CD14-positive monocyte (primary cell): Measurements from ENCODE around the gene MASP1. TPM values are rescaled to one million over a fixed set of nuclear protein-coding genes. Genes with fewer than 3 reads are reported as not detected.

Source experiments
- DNase-seq, 3 donors: peaks; one replicate each; pipeline ENCODE4 v3.0.0-alpha.2; 2011 to 2022
- H2AFZ ChIP-seq: 2 replicates; pipeline ENCODE4 v1.6.0; 2012; ENCODE audit warnings: mild to moderate bottlenecking, low read depth, low read length, inconsistent platforms; ENCODE audit not compliant: insufficient read depth, poor library complexity, severe bottlenecking
- H3K27ac ChIP-seq, 2 donors: 1 replicate in 1 of 2; 2 replicates in 1 of 2; pipeline ENCODE4 v1.5.1; 2012 to 2013; ENCODE audit warnings: low read length in 2 of 2, control low read depth in 1 of 2, inconsistent platforms in 1 of 2, low read depth in 1 of 2, mild to moderate bottlenecking in 1 of 2
- H3K27me3 ChIP-seq, 2 donors: one replicate each; pipeline versions ENCODE4 v1.6.0 to v1.6.1; 2011 to 2013; ENCODE audit warnings: low read length in 2 of 2; ENCODE audit not compliant: control insufficient read depth in 2 of 2, insufficient read depth in 2 of 2
- H3K36me3 ChIP-seq, 2 donors: replicated peaks in 1 of 2; 1 replicate in 1 of 2; 2 replicates in 1 of 2; pipeline versions ENCODE4 v1.5.1 to v1.6.1; 2012 to 2013; ENCODE audit warnings: low read length in 2 of 2, control low read depth in 1 of 2, inconsistent platforms in 1 of 2, mild to moderate bottlenecking in 1 of 2; ENCODE audit not compliant: insufficient read depth in 2 of 2, control insufficient read depth in 1 of 2
- H3K4me1 ChIP-seq, 2 donors: 1 replicate in 1 of 2; 2 replicates in 1 of 2; pipeline versions ENCODE4 v1.5.1 to v1.6.1; 2012 to 2013; ENCODE audit warnings: low read length in 2 of 2, control low read depth in 1 of 2, inconsistent platforms in 1 of 2, mild to moderate bottlenecking in 1 of 2, moderate library complexity in 1 of 2; ENCODE audit not compliant: insufficient read depth in 2 of 2, control insufficient read depth in 1 of 2
- H3K4me2 ChIP-seq: replicated peaks from 2 replicates; pipeline ENCODE3; 2012; ENCODE audit warnings: low read length, moderate library complexity, mild to moderate bottlenecking; ENCODE audit not compliant: poor library complexity, severe bottlenecking; ENCODE audit errors: extremely low read depth
- H3K4me3 ChIP-seq, 3 experiments: fragments of 200-600 bp in 1 of 3; sonication (generic) in 1 of 3; replicated peaks in 1 of 3; 1 replicate in 2 of 3; 2 replicates in 1 of 3; pipeline ENCODE4 v1.5.1; 2011 to 2013; ENCODE audit warnings: low read length in 3 of 3, mild to moderate bottlenecking in 3 of 3, control low read depth in 2 of 3, low read depth in 2 of 3, inconsistent platforms in 1 of 3, moderate library complexity in 1 of 3
- H3K79me2 ChIP-seq: 2 replicates; pipeline ENCODE4 v1.6.0; 2012; ENCODE audit warnings: mild to moderate bottlenecking, control low read depth, inconsistent platforms, low read length, moderate library complexity; ENCODE audit not compliant: insufficient read depth
- H3K9ac ChIP-seq: 2 replicates; pipeline ENCODE4 v1.6.0; 2017; ENCODE audit warnings: low read length, mild to moderate bottlenecking; ENCODE audit not compliant: insufficient read depth, poor library complexity, severe bottlenecking
- H3K9me3 ChIP-seq, 2 donors: replicated peaks in 1 of 2; 1 replicate in 1 of 2; 2 replicates in 1 of 2; pipeline versions ENCODE4 v1.5.1 to v1.6.1; 2012 to 2013; ENCODE audit warnings: low read length in 2 of 2, control low read depth in 1 of 2; ENCODE audit not compliant: control insufficient read depth in 1 of 2, insufficient read depth in 1 of 2
- H4K20me1 ChIP-seq: 2 replicates; pipeline ENCODE4 v1.6.0; 2012; ENCODE audit warnings: mild to moderate bottlenecking, low read length, control low read depth, moderate library complexity; ENCODE audit not compliant: insufficient read depth
- H3K27ac Mint-ChIP-seq, 7 donors: one replicate each; pipeline ENCODE4 v1.8.0; 2020; ENCODE audit warnings: mild to moderate bottlenecking in 7 of 7, mixed read lengths in 7 of 7, moderate library complexity in 6 of 7, inconsistent platforms in 2 of 7
- H3K27me3 Mint-ChIP-seq, 3 donors: one replicate each; pipeline ENCODE4 v1.8.0; 2021 to 2022; ENCODE audit warnings: low read depth in 3 of 3, mild to moderate bottlenecking in 3 of 3, mixed read lengths in 3 of 3, moderate library complexity in 3 of 3, inconsistent platforms in 1 of 3
- H3K36me3 Mint-ChIP-seq, 2 donors: one replicate each; pipeline ENCODE4 v1.8.0; 2020; ENCODE audit warnings: mixed read lengths in 2 of 2, inconsistent platforms in 1 of 2, mild to moderate bottlenecking in 1 of 2
- H3K4me1 Mint-ChIP-seq: one replicate; pipeline ENCODE4 v1.8.0; 2020; ENCODE audit warnings: mild to moderate bottlenecking, mixed read lengths
- H3K4me3 Mint-ChIP-seq, 2 donors: one replicate each; pipeline ENCODE4 v1.8.0; 2020; ENCODE audit warnings: mild to moderate bottlenecking in 2 of 2, mixed read lengths in 2 of 2, moderate library complexity in 1 of 2
- H3K9me3 Mint-ChIP-seq, 7 donors: one replicate each; pipeline ENCODE4 v1.8.0; 2020 to 2022; ENCODE audit warnings: mixed read lengths in 7 of 7, mild to moderate bottlenecking in 6 of 7, moderate library complexity in 6 of 7, inconsistent platforms in 2 of 7
- WGBS: methylation state at CpG from one replicate; pipeline ENCODE4 v1.1.5; 2013; ENCODE audit warnings: missing lambda C conversion rate; ENCODE audit not compliant: insufficient coverage; 5-methylcytosine and 5-hydroxymethylcytosine counted together
- intact Hi-C, 2 donors: fragments of 100-400 bp; cut with micrococcal nuclease; formaldehyde crosslinking; loops; one replicate each; pipeline versions ENCODE4 v1.15.0 to v1.15.1; 2023
- polyA plus RNA-seq, 3 donors: library from polyadenylated mRNA; depleted of rRNA in 1 of 3; unstranded in 2 of 3; stranded (reverse) in 1 of 3; fragments of 300-500 nt in 2 of 3; fragments of >200 nt in 1 of 3; fragmentation: Illumina TruSeq in 2 of 3; gene quantifications; 1 replicate in 2 of 3; 2 replicates in 1 of 3; pipeline ENCODE4 v1.2.3, GENCODE V29; 2012 to 2021
- TF ChIP-seq, protein P1 (sequence below): fragments of 200-600 bp; IDR thresholded peaks from one replicate; pipeline ENCODE4 v1.8.0; 2022; ENCODE audit warnings: antibody characterized with exemption, mild to moderate bottlenecking

The MASP1 gene
- polyA plus RNA-seq, 3 donors: not detected

DNA sequence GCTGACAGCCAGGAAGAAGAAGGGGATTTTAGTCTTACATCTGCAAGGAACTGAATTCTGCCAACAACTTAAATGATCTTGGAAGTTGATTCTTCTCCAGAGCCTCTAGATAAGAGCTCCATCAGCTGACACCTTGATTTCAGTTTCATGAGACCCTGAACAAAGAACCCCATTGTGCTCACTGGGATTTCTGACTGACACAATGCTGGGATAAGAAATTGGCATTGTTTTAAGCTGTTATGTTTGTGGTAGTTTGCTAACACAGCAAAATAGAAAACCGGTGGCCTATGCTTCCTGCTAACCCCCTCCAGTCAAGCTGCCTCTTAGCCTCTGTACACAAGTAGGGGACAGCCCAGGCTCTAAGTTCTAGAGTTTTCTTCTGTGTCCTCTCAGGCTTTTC, 36.2 kb downstream of the MASP1 start:
- intact Hi-C loops: no loop called here
- Histone ChIP-seq H3K4me2 (no peak overlapping the region), H3K4me3 (no peak overlapping the region), H3K27ac (no peak overlapping the region), H3K27me3 (no peaks in the 10 kb centered on the region), H2AFZ (no peak overlapping the region), H4K20me1 (no peaks in the 10 kb centered on the region), H3K9me3 (no peaks in the 10 kb centered on the region), H3K79me2 (no peaks in the 10 kb centered on the region), H3K36me3 (no peaks in the 10 kb centered on the region), H3K4me1 (no peaks in the 10 kb centered on the region), H3K9ac (no peak overlapping the region)
- no peaks in the 10 kb centered on the region for H3K36me3 Mint-ChIP-seq
- peaks cover 0 to 3% (median 0%) of the 10 kb centered on the region in 7 donors for H3K9me3 Mint-ChIP-seq
- TF ChIP-seq, protein P1, sequence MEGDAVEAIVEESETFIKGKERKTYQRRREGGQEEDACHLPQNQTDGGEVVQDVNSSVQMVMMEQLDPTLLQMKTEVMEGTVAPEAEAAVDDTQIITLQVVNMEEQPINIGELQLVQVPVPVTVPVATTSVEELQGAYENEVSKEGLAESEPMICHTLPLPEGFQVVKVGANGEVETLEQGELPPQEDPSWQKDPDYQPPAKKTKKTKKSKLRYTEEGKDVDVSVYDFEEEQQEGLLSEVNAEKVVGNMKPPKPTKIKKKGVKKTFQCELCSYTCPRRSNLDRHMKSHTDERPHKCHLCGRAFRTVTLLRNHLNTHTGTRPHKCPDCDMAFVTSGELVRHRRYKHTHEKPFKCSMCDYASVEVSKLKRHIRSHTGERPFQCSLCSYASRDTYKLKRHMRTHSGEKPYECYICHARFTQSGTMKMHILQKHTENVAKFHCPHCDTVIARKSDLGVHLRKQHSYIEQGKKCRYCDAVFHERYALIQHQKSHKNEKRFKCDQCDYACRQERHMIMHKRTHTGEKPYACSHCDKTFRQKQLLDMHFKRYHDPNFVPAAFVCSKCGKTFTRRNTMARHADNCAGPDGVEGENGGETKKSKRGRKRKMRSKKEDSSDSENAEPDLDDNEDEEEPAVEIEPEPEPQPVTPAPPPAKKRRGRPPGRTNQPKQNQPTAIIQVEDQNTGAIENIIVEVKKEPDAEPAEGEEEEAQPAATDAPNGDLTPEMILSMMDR: no peak
- H3K4me1 Mint-ChIP-seq: peaks cover 3% of the 10 kb centered on the region
- WGBS: no CpG with 5 or more reads among the region's 1 CpG
- DNase-seq: no peak
- peak overlapping the region in 1 of 7 donors; percentile 20 for H3K27ac Mint-ChIP-seq
- peaks cover 0 to 3% (median 2%) of the 10 kb centered on the region in 3 donors for H3K27me3 Mint-ChIP-seq
- no peak overlapping the region for H3K4me3 Mint-ChIP-seq

DNA sequence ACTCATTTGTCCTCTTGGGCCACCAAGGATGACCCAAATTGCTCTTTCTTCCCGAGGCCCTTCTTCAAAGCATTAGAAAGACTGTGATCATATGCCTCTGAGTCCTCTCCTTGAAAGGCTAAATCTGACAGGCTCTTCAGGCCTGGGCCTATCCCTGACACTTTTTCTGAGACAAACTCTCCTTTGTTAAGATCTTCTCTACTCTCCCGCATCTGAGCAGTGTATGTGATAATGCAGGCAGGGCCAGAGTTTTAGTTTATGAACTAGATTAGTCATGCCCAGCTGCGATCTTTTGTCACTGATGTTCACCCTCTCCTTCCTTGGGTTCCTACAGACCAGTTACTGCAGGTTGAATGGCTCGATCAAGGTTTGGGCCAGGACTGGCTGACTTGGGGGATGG, 39.2 kb downstream of the MASP1 start:
- no peak overlapping the region for H3K27ac Mint-ChIP-seq
- no peaks in the 10 kb centered on the region for H4K20me1 ChIP-seq
- TF ChIP-seq, protein P1: no peak
- no peaks in the 10 kb centered on the region for H3K79me2 ChIP-seq
- intact Hi-C loops: no loop called here
- H3K36me3 Mint-ChIP-seq: no peaks in the 10 kb centered on the region
- no peaks in the 10 kb centered on the region for H3K9me3 ChIP-seq
- H3K4me3 ChIP-seq: no peak overlapping the region
- no peaks in the 10 kb centered on the region for H3K36me3 ChIP-seq
- H3K4me1 ChIP-seq: no peaks in the 10 kb centered on the region
- H3K4me3 Mint-ChIP-seq: no peak overlapping the region
- no peaks in the 10 kb centered on the region for H3K27me3 ChIP-seq
- H3K4me1 Mint-ChIP-seq: peaks cover 5% of the 10 kb centered on the region
- no peak overlapping the region for H2AFZ ChIP-seq
- peaks cover 0 to 2% (median 2%) of the 10 kb centered on the region in 3 donors for H3K27me3 Mint-ChIP-seq
- H3K9me3 Mint-ChIP-seq: peaks cover 0 to 5% (median 0%) of the 10 kb centered on the region in 7 donors
- H3K9ac ChIP-seq: no peak overlapping the region
- no peak overlapping the region for H3K4me2 ChIP-seq
- WGBS: 78% methylated on average over 3 of the region's 4 CpGs
- no peak for DNase-seq
- no peak overlapping the region for H3K27ac ChIP-seq
